Retinal pigment epithelial cell (primary cell): ENCODE results near the gene CCDC116.

Source experiments
- DNase-seq: peaks from one replicate; pipeline ENCODE4 v3.0.0-alpha.2; 2010; ENCODE audit warnings: low read depth
- H3K4me3 ChIP-seq: 2 replicates; pipeline ENCODE4 v1.5.1; 2011; ENCODE audit warnings: mild to moderate bottlenecking, low read length, control low read depth, moderate library complexity
- TF ChIP-seq, protein P1 (sequence below): conservative IDR thresholded peaks from 2 replicates; pipeline ENCODE4 v1.5.1; 2011; ENCODE audit warnings: low read depth, low read length, control low read depth, inconsistent platforms

CCDC116 gene, protein sequence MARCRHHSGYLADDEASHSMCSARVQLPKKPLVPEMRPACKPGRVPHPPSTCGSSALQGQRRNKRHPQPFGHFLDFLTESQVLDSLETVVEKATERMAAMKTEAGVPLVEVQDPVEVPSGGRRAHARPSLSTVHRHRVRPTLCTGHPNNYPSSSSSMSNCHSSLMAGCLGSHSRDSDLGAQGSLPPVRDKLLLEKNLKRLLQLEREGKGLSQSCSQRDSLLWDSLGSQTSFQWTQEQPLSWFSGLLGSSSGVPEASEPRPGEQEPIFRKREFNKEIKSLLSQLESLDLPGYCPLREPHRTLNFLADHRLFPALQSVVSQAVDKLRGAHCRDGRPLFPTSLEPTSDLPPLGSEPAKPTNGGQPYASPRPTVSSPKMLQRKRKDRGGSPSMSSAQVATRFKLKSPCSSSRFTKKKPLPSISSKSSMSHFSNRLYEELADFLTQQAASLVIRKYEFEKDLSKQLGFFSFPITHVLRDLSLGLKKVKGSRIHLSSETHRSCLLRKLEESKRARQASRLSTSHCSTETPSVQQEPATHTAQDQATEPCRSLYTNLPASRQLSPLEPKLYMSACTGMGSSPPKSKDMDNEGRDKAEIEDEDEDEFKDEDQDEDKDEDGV

DNA sequence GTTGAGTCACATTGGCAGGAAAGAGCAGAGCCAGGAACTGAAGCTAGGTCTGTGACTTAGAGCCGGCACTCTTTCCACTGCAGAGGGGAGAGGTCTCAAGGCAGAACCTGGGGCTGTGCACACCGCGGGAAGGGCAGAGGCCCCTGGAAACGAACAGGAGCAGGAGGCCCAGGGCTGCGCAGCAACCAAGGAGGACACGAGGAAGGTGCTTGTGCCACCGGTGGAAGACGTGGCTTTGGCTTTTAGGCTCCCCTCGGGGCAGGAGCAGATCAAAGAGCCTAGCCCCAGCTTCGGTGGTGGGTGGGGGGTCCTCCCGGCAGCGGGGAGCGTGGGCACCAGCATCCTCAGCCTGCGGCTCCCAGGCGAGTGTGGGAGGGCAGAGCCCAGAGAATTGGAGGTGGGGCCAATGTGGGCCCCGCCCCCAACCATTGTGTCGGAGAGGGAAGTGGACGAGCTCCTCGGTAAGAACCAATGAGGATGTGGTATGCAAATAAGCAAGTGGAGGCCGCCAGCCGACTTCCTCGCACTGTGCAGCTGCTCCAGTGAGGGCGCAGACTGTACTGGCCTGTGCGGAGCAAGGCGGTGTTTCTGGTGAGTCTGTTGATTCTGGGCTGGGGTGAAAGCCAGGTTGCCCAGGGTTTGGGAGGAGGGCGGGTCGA is at the start of gene CCDC116:
CCDC116 (plus strand) TSS at position 524 of the 659 bp plus-strand sequence. CDS start 422 bp downstream, outside the sequence.
- DNase-seq: no peak
- TF ChIP-seq, protein P1, sequence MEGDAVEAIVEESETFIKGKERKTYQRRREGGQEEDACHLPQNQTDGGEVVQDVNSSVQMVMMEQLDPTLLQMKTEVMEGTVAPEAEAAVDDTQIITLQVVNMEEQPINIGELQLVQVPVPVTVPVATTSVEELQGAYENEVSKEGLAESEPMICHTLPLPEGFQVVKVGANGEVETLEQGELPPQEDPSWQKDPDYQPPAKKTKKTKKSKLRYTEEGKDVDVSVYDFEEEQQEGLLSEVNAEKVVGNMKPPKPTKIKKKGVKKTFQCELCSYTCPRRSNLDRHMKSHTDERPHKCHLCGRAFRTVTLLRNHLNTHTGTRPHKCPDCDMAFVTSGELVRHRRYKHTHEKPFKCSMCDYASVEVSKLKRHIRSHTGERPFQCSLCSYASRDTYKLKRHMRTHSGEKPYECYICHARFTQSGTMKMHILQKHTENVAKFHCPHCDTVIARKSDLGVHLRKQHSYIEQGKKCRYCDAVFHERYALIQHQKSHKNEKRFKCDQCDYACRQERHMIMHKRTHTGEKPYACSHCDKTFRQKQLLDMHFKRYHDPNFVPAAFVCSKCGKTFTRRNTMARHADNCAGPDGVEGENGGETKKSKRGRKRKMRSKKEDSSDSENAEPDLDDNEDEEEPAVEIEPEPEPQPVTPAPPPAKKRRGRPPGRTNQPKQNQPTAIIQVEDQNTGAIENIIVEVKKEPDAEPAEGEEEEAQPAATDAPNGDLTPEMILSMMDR: no peak
- H3K4me3 ChIP-seq: no peak within 1 kb of the TSS

DNA sequence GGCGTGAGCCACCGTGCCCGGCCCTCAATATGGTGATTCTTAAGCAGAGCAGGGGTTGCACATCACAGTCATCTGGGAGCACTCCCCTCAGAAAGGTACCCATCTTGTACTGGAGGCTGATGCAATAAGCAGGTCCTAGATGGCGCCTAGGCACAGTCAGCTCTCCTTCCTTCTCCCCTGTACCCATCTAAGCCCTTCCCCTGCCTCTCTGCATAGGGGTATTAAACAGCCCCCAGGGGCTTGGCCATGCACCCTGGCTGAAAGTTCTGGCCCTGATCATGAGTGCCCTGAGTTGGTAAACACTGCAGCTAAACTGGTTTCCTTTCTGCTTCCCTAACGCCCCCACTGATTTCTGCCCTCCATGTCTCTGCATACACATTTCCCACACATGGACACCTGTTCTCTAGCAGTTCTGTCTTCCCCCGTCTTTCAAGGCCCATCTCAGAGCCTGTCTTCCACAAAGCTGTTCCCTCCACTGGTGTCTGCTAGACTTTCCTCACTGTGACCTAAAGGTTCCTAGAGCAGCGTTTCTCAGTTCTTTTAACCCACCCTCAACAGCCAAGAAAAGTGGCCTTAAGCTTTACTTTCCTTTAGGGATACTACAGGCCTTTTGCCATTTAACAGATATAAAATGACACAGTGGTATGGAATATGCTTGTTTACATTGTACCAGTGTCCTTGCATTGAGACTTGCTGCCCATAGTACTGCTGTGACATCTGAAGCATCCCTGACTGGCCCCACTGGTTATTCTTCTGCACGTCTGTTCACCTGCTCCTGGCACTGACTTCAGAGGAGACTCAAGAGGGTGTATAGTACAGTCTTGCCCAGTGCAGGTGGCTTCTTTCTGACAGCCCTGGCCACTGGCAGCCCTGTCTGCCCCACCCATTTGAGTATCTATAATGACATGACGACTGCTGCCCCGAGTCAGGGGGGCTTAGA is 49.5 kb upstream of the CCDC116 start:
- DNase-seq: no peak
- no peak overlapping the region for H3K4me3 ChIP-seq
- TF ChIP-seq, protein P1: no peak

DNA sequence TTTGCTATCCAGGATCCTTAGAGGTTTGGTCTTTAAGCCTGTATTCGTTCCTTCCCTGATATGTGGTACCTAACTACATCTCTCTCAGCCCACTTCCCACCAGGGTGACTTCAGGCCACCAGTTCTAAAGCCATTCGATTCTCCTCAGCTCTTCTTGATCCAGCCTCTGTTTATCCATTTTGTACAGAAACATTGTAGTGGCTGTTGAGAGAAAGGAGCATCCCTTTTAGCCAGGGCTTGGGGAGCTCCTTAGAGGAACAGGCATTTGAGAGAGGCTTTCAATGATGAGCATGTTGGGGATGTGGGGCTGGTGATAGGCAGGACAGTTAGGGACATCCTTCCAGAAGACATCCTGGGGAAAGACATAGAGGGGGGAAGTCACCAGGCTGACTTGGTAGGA is 47.2 kb upstream of the CCDC116 start:
- TF ChIP-seq, protein P1: no peak
- no peak for DNase-seq
- H3K4me3 ChIP-seq: no peak overlapping the region

DNA sequence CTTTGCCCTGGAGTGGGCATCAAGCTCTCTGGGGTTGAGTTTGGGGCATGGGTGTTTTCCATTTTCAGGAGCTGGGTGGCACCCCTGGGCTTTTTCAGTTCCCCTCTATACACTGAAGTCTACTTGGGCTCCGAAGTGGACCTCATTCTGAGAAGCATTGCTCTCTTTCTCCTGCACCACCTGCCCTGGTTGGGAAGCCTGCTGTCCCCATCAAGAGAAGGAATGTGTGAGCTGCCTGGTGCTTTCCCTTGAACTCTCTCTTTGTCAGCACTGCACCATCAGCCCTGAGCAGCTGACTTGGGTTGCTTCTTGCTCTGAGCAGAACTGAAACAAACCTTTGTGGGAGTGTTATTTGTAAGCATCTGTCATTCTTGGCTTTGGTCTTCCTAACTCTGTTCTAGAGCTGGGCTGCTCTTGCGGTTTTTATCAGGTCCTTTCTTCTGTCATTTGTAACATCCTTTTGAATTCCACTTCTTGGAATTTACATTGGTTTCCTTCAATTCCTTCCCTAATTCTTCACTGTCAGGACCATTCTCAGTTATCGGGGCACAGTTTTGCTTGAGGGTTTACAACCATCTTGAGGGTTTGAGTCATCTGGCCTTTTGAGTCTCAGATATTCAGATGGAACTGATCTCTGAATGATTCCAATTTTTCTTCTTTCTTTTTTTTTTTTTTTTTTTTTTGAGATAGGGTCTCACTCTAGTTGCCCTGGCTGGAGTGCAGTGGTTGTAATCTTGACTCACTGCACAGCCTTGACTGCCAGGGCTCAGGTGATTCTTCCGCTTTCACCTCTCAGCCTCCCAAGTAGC is 44.6 kb upstream of the CCDC116 start:
- H3K4me3 ChIP-seq: no peak overlapping the region
- TF ChIP-seq, protein P1: no peak
- no peak for DNase-seq

DNA sequence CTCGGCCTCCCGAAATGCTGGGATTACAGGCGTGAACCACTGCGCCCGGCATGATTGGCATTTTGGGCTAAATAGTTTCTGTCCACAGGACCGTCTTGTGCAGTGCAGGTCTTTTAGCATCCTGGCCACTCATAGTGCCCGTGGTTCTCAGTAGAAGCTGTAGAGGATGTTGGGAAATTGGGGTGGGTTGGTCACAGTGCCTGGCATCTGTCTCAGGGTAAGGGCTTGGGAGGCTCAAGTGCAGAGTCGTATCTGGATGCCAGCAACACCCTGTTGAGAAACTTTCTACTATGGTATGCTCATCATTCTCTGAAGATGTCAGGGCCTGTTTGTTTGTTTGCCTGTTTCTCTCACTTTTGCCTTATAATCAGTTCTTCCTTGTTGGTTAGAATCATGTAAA is 43.2 kb upstream of the CCDC116 start:
- TF ChIP-seq, protein P1: no peak
- DNase-seq: no peak
- no peak overlapping the region for H3K4me3 ChIP-seq
